AG08396 (cell line): ENCODE measurements around the gene PCDHGA2.

Source experiments
- DNase-seq: peaks from one replicate; pipeline ENCODE4 v3.0.0; 2012; ENCODE audit warnings: low spot score, mixed read lengths

PCDHGA2 gene

GRCh38 chr5:141382469-141383294, 44.1 kb downstream of the PCDHGA2 start, which contains the start of gene PCDHGA7:
Gene PCDHGA7, plus strand, starts transcription at chr5:141382742. Its CDS starts 158 bp downstream, at chr5:141382900.
- DNase-seq: peak; percentile 55

GRCh38 chr5:141383345-141383744, 44.8 kb downstream of the PCDHGA2 start:
- no peak for DNase-seq

- DNase-seq: no peak
These were observed 46.1 kb downstream of the PCDHGA2 start for GRCh38 chr5:141384471-141385267.

- DNase-seq: peak; percentile 31
These were observed 49.2 kb downstream of the PCDHGA2 start, which contains the start of gene PCDHGB4 for GRCh38 chr5:141387557-141388311. Gene PCDHGB4, plus strand, starts transcription at chr5:141387698. Its CDS starts 187 bp downstream, at chr5:141387885.

- no peak for DNase-seq
These were observed 50.1 kb downstream of the PCDHGA2 start for GRCh38 chr5:141388661-141389060.

GRCh38 chr5:141389153-141390042, 50.8 kb downstream of the PCDHGA2 start:
- DNase-seq: no peak

- no peak for DNase-seq
These were observed 54.1 kb downstream of the PCDHGA2 start, which contains the start of gene PCDHGA8 for GRCh38 chr5:141392429-141393198. Gene PCDHGA8, plus strand, starts transcription at chr5:141392633. Its CDS starts 181 bp downstream, at chr5:141392814.
